ENCODE results near the gene RIMOC1.

The RIMOC1 gene

DNA sequence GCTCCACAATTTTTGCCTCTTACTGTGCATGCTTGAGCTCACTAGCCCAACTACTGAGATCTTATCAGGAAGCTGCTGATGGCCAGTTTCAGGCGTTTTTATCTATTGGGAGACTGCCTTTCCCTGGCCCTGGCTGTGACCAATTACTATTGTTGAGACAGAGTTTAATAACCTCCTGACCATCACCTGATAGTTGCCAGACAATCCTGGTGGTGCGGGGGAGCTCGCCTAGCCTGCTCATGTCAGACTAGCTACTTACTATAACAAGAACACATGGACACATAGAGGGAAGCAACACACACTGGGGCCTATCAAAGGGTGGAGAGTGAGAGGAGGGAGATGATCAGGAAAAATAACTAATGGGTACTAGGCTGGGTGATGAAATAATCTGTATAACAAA lies 20.9 kb upstream of the RIMOC1 start:
- no peak overlapping the region for H3K4me3 ChIP-seq (ENCODE audit: low read depth, low read length)
- TF ChIP-seq, protein P1, sequence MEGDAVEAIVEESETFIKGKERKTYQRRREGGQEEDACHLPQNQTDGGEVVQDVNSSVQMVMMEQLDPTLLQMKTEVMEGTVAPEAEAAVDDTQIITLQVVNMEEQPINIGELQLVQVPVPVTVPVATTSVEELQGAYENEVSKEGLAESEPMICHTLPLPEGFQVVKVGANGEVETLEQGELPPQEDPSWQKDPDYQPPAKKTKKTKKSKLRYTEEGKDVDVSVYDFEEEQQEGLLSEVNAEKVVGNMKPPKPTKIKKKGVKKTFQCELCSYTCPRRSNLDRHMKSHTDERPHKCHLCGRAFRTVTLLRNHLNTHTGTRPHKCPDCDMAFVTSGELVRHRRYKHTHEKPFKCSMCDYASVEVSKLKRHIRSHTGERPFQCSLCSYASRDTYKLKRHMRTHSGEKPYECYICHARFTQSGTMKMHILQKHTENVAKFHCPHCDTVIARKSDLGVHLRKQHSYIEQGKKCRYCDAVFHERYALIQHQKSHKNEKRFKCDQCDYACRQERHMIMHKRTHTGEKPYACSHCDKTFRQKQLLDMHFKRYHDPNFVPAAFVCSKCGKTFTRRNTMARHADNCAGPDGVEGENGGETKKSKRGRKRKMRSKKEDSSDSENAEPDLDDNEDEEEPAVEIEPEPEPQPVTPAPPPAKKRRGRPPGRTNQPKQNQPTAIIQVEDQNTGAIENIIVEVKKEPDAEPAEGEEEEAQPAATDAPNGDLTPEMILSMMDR (IDR thresholded peaks at IDR 0.05; ENCODE audit: low read depth, low read length, missing control alignments) = no peak
- no peaks in the 10 kb centered on the region for H3K27me3 ChIP-seq (replicated peaks)
- no peak for DNase-seq
- no peaks in the 10 kb centered on the region for H3K36me3 ChIP-seq (replicated peaks)
- no peak overlapping the region for H3K27ac ChIP-seq
- in situ Hi-C loops (cut with HindIII; ENCODE audit: low pct_ligation_motif_present, low sequenced_read_pairs) = no loop called here

DNA sequence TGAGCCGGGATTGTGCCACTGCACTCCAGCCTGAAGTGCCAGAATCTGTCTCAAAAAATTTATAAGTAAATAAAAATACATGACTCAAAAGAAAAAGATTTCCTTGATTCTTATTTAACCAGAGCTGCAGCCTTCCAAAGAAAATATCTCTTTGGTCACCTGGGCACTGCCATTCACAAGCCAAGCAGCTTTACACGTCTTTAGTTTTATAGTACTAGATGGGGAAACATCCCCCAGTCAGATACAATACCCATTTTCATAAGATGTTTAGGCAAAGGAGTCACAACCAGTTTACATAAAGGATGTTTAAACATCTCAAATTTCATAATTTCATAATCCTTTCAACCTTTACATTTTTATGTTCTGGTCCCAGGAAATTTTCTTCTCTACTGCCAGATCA lies 20.2 kb upstream of the RIMOC1 start:
- H3K4me3 ChIP-seq (ENCODE audit: low read depth, low read length) = no peak overlapping the region
- TF ChIP-seq, protein P1 (IDR thresholded peaks at IDR 0.05; ENCODE audit: low read depth, low read length, missing control alignments) = no peak

DNA sequence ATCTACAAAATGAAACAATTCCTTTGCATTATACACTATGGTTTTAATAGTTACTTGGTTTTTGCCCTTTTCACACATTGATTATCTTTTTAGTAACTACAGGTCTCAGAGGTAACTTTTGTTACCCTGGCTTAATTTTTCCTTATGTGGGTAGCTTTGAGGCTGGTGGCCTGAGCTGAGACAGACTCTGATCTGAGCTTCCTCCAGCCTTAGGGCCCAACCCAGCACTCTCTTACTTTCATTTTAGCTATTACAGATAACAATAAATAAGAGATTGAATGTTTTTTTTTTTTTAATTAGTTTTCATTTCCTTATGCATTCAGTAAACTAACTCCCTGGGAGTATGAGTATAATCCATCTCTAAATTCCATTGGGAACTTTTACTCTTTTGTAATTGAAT lies 18.9 kb upstream of the RIMOC1 start:
- Histone ChIP-seq H3K27me3 (replicated peaks) (no peaks in the 10 kb centered on the region), H3K27ac (no peak overlapping the region), H3K4me3 (ENCODE audit: low read depth, low read length) (no peak overlapping the region), H3K36me3 (replicated peaks) (no peaks in the 10 kb centered on the region)
- TF ChIP-seq, protein P1 (IDR thresholded peaks at IDR 0.05; ENCODE audit: low read depth, low read length, missing control alignments) = no peak
- in situ Hi-C loops (cut with HindIII; ENCODE audit: low pct_ligation_motif_present, low sequenced_read_pairs) = no loop called here
- no peak for DNase-seq

More for the DNA sequence above, 20.2 kb upstream of the RIMOC1 start:
- no peak for DNase-seq
- Histone ChIP-seq H3K27me3 (replicated peaks) (no peaks in the 10 kb centered on the region), H3K27ac (no peak overlapping the region), H3K36me3 (replicated peaks) (no peaks in the 10 kb centered on the region)
- in situ Hi-C loops (cut with HindIII; ENCODE audit: low pct_ligation_motif_present, low sequenced_read_pairs) = no loop called here

DNA sequence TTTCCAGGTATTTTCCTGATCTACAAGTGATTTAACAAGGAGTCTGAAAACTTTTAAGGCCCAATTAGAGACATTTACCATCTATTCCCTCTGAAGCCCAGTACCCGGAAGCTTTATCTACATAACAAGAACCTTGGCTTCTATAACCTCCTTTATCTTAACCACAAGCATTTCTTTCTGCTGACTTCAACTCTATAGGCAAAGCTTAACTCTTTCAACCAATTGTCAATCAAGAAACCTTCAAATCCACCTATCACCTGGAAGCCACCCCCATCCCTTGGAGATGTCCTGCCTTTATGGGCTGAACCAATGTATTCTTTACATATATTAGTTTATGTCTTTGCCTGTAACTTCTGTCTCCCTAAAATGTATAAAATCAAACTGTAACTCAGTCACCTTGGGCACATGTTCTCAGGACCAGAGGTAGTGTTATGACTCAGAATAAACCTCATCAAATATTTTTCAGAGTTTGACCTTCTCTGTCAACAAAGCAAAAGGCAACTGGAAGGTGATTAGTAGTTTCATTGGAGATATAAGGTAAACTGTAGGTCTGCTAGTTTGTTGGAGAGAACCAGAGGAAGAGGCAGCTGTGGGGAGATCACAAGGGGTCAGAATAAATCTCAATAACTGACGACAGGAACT lies 13.0 kb upstream of the RIMOC1 start:
- Histone ChIP-seq H3K27ac (no peak overlapping the region), H3K4me3 (ENCODE audit: low read depth, low read length) (no peak overlapping the region), H3K36me3 (replicated peaks) (no peaks in the 10 kb centered on the region), H3K27me3 (replicated peaks) (no peaks in the 10 kb centered on the region)
- TF ChIP-seq, protein P1 (IDR thresholded peaks at IDR 0.05; ENCODE audit: low read depth, low read length, missing control alignments) = no peak
- DNase-seq = no peak
- in situ Hi-C loops (cut with HindIII; ENCODE audit: low pct_ligation_motif_present, low sequenced_read_pairs) = no loop called here

DNA sequence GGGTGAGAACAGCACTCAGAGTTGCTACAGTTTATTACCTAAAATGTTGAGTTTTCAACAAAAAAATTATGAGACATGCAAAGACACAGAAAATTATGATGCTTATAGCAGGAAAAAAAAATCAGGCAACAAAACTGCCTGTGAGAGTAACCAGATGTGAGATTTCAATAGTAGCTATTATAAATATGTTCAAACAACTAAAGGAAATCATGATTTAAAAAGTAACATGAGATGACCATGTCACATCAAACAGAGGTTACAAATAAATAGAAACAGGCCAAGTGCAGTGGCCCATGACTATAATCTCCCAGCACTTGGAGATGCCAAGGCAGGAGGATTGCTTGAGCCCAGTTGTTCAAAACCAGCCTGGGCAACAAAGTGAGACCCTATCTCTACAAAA lies 12.1 kb upstream of the RIMOC1 start:
- TF ChIP-seq, protein P1 (IDR thresholded peaks at IDR 0.05; ENCODE audit: low read depth, low read length, missing control alignments) = no peak
- H3K27ac ChIP-seq = no peak overlapping the region
- DNase-seq = no peak
- H3K36me3 ChIP-seq (replicated peaks) = no peaks in the 10 kb centered on the region
- in situ Hi-C loops (cut with HindIII; ENCODE audit: low pct_ligation_motif_present, low sequenced_read_pairs) = no loop called here
- H3K27me3 ChIP-seq (replicated peaks) = no peaks in the 10 kb centered on the region
- no peak overlapping the region for H3K4me3 ChIP-seq (ENCODE audit: low read depth, low read length)
